Colonic mucosa (tissue), 4 donors: ENCODE data around the gene MRC2. TPM values are rescaled to one million over a fixed set of nuclear protein-coding genes. Genes with fewer than 3 reads are reported as not detected.

Experiments
- DNase-seq: peaks from one replicate; pipeline ENCODE4 v3.0.0-alpha.2; 2020
- H3K27ac ChIP-seq: fragments of 200-600 bp; one replicate; pipeline ENCODE4 v1.8.0; 2021
- H3K27me3 ChIP-seq: fragments of 200-600 bp; one replicate; pipeline ENCODE4 v1.8.0; 2021
- H3K36me3 ChIP-seq: fragments of 200-600 bp; one replicate; pipeline ENCODE4 v1.8.0; 2021
- H3K4me1 ChIP-seq: fragments of 200-600 bp; one replicate; pipeline ENCODE4 v1.8.0; 2021; ENCODE audit warnings: mild to moderate bottlenecking
- H3K4me3 ChIP-seq: fragments of 200-600 bp; one replicate; pipeline ENCODE4 v1.8.0; 2021
- H3K9ac ChIP-seq, 2 donors: one replicate each; pipeline ENCODE4 v1.7.0; 2013; ENCODE audit warnings: control low read depth in 2 of 2, low read depth in 2 of 2, low read length in 2 of 2
- H3K9me3 ChIP-seq: fragments of 200-600 bp; one replicate; pipeline ENCODE4 v1.8.0; 2021
- intact Hi-C: fragments of 100-400 bp; cut with DNase I; formaldehyde crosslinking; loops from one replicate; pipeline ENCODE4 v1.14.1; 2022
- total RNA-seq, 2 donors: library from RNA; stranded (reverse); fragmentation: NEBNext Ultra II Directional in 1 of 2; extraction: Animal tissue kit (Norgen Biotek cat#: 25700) in 1 of 2; gene quantifications; one replicate each; pipeline ENCODE4 v1.2.1, GENCODE V29; 2021
- TF ChIP-seq, protein P1 (sequence below): fragments of 200-600 bp; IDR thresholded peaks from one replicate; pipeline ENCODE4 v1.8.0; 2022; ENCODE audit warnings: antibody characterized with exemption, mild to moderate bottlenecking
- donor health status: healthy.
- donor health status: DM: no; HTN: no; CAD: no.
- donor health status: DM: no; HTN: no; CAD: no.

The MRC2 gene
- total RNA-seq, 2 donors from 2014 or later, result 6.4 to 10.9 TPM

DNA sequence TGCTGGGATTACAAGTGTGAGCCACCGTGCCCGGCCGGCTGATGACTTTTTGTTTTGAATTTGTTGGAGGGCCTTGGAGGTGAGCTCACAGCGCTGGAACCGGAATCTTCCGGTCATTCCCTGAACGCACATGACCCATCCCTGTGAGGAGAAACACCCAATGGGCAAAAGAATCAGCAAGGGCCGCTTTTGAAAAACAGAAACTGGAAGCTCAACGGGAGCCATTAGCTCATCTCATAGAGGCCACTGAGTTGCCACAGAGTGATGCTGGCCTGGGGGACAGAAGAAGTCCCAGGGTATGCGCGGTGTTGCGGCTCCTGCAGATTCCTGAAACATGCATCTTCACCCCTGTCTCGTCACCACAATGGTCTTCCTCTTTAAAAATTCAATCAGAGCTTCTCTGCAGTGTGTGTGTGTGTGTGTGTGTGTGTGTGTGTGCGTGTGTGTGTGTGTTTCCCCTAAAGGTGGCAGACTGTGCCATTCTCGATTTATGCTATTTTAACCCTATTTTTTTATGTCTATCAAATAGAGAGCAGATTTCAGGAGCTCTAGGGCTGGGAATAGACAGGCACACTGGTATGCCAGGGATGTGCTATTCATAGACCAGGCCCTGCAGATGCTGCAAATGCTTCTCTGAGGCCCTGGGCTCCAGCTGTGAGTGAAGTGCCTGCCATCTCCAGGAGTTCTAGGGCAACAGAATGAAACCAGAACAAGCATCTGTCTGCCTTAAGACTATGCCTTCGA, 112.3 kb downstream of the MRC2 start:
- no peak for DNase-seq
- H3K9ac ChIP-seq, result no peak overlapping the region
- TF ChIP-seq, protein P1, sequence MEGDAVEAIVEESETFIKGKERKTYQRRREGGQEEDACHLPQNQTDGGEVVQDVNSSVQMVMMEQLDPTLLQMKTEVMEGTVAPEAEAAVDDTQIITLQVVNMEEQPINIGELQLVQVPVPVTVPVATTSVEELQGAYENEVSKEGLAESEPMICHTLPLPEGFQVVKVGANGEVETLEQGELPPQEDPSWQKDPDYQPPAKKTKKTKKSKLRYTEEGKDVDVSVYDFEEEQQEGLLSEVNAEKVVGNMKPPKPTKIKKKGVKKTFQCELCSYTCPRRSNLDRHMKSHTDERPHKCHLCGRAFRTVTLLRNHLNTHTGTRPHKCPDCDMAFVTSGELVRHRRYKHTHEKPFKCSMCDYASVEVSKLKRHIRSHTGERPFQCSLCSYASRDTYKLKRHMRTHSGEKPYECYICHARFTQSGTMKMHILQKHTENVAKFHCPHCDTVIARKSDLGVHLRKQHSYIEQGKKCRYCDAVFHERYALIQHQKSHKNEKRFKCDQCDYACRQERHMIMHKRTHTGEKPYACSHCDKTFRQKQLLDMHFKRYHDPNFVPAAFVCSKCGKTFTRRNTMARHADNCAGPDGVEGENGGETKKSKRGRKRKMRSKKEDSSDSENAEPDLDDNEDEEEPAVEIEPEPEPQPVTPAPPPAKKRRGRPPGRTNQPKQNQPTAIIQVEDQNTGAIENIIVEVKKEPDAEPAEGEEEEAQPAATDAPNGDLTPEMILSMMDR, result no peak
- no peaks in the 10 kb centered on the region for H3K4me1 ChIP-seq
- intact Hi-C loops, result no loop called here
- H3K36me3 ChIP-seq, result no peaks in the 10 kb centered on the region
- H3K27me3 ChIP-seq, result no peaks in the 10 kb centered on the region
- H3K9me3 ChIP-seq, result no peaks in the 10 kb centered on the region
- no peak overlapping the region for H3K4me3 ChIP-seq
- H3K27ac ChIP-seq, result no peak overlapping the region

DNA sequence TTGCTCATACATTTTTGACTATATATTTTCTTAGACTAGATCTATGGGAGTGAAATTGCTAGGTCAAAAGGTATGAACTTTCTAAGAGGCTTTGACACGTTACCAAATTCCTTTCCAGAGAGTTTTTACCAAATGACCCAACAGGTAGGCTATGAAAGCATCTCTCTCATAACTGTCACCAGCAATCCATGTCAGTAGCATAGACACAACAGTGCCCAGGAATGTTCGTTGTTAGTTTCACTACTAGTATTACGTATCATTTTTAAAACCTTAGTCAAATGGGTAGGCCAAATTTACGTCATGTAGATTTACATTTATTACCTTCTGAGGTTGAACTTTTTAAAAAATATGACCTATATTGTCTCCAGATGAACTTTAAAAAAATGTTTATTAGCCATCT, 113.8 kb downstream of the MRC2 start:
- TF ChIP-seq, protein P1, result no peak
- Histone ChIP-seq H3K27me3 (no peaks in the 10 kb centered on the region), H3K27ac (no peak overlapping the region), H3K36me3 (no peaks in the 10 kb centered on the region), H3K4me1 (no peaks in the 10 kb centered on the region), H3K4me3 (no peak overlapping the region), H3K9ac (no peak overlapping the region), H3K9me3 (no peaks in the 10 kb centered on the region)
- intact Hi-C loops, result no loop called here
- no peak for DNase-seq

Other genes with a start within 250 kb of the MRC2 start
- not detected for gene EFCAB3, start 247.1 kb upstream of the MRC2 start, total RNA-seq
- gene METTL2A, start 203.8 kb upstream of the MRC2 start, total RNA-seq, result 10 to 100 TPM; 20.4 to 30.2 TPM
- gene TLK2, start 148.8 kb upstream of the MRC2 start, total RNA-seq, result 10 to 100 TPM; 39.0 to 44.1 TPM
- gene MARCHF10, start 180.6 kb downstream of the MRC2 start, total RNA-seq, result not detected